ENCODE measurements around the gene PRIM2.
A peak's percentile ranks its signal among the peaks of the same experiment; 100 is the strongest.
"Not testable (repeated sequence)": the region's sequence is repeated elsewhere in the genome, so short reads cannot be mapped to it uniquely, and the experiment has no call there.

PRIM2 gene

GRCh38 chr6:57310095-57310816, 7.2 kb upstream of the PRIM2 start:
- DNase-seq, result not testable (repeated sequence)

- no peak for DNase-seq
These were observed 6.6 kb upstream of the PRIM2 start for GRCh38 chr6:57310817-57311157.

GRCh38 chr6:57311300-57312003, 6.0 kb upstream of the PRIM2 start:
- not testable (repeated sequence) for DNase-seq

GRCh38 chr6:57312004-57312345, 5.5 kb upstream of the PRIM2 start:
- DNase-seq, result no peak

- no peak for DNase-seq
These were observed 4.4 kb upstream of the PRIM2 start for GRCh38 chr6:57313009-57313408.

DNA sequence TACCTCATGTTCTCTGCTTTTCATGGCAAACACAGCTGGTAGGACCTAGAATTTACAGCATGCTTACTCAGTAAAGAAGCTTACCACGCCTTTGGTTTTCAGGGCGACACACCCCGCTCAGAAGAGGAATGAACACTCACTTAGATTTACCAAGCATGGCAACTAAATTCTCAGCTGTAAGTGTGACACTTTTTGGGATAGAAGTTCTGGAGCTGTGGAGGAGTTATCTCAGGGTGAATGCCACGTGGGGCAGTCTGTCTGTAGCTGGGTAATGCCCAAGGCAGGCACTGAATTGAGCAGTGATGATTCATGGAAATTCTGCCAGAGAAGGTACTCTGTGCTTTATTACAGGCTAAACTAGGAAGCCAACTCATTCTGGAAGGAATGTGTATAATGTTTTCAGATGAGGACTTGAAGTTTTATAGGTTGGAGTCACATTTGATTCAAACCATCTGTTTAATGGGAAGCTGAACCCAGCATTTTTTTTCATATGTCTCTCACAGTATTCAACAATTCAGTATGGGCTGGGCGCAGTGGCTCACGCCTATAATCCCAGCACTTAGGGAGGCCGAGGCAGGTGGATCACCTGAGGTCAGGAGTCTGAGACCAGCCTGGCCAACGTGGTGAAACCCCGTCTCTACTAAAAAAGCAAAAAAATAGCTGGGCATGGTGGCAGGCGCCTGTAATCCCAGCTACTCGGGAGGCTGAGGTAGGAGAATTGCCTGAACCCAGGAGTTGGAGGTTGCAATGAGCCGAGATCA, 3.5 kb upstream of the PRIM2 start:
- DNase-seq, result no peak

DNA sequence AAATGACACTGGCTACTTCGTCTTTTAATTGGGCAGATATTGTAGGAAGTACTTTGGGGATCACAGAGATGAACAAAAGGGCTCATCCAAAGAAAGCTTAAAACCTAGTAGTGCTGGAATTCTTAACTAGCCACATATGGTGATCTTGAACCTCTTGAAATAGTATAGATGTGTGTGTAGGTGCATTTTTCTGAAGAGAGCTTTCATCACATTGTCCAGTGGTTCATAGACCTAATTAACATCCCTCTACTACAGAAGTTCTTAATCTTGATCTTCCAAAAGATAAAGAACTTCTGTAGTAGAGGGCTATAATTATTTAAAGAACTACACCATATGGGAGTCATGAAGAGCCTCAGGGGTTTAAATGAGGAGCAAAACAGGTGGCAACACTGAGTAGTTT, 2.3 kb upstream of the PRIM2 start:
- DNase-seq, result no peak

DNA sequence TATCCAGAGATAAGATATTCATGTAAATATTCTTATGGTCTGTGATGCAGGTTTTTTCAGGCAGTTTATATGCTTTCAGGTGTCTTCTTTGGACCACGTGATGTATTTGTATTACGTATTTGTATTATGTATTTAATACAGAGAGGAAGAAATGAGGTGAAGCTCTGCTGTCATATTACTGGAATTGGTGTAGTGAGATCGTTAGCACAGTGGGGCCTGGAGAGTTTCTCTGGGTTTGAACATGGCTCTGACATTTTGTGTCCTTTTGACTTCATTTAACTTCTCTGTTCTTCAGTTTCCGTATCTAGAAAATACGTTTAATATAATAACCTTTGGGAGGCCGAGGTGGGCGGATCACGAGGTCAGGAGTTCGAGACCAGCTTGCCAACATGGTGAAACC, 1.6 kb upstream of the PRIM2 start:
- DNase-seq, result no peak

- DNase-seq, result peak; percentile 85
These were observed 810 bp upstream of the PRIM2 start for GRCh38 chr6:57316581-57317059.

DNA sequence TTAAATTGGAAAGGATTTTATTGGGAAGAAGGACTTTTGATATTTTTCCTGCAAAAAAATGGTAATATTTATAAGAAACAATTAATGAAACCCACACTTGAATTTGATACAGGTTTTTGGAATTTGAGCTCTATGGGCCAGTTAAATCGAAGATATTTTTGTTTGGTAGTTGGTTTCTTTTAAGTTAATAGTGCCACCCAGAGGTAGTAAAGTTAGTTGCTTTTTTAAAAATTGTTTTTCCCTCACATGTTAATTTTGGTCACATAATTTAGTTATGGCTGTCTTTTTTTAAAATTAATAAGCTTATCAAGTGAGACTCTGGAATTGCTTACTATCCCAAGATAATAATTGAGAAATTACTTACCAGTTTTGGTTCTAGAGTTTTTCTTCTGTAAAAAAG, 7.1 kb downstream of the PRIM2 start:
- no peak for DNase-seq

GRCh38 chr6:57327311-57327710, 9.9 kb downstream of the PRIM2 start:
- no peak for DNase-seq

DNA sequence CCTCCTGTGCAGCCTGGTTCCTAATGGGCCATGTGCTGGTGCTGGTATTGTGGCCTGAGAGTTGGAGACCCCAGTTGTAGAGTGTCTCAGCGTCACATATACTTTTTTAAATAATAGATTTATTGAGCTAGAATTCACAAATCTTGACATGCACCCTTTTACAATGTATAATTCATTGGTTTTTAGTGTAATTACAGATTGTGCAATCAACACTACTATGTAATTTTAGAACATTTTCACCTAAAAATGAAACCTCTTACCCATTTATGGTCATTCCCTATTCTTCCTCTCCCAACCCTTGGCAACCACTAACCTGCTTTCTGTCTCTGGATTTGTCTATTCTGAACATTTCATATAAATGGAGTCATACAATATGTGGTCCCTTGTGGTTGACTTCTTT, 10.6 kb downstream of the PRIM2 start:
- DNase-seq, result no peak

GRCh38 chr6:57329933-57330332, 12.5 kb downstream of the PRIM2 start:
- no peak for DNase-seq

DNA sequence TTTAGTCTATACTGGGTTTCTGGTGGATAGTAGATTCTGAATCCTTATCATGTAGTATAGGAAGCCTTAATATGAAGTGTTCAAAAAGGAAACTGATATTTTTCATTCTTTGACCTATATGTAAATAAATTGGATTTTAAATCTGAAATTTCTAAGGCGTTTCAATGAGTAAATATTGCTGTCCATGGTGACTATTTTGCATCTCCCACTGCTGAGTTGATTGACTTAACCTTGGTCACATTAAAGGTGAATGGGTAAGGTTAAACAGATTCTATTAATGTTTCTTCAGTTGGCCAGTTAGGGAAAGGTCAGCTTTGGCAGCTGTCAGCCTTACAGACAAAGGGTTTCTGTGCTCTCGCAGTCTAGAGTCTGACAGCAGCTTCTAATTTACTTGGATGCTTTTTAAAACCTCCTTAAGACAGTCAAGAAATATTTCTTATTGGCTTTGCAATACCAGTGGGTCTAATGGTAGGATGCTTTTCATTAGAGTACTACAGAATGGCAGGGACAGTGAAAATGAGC, 24.8 kb downstream of the PRIM2 start:
- no peak for DNase-seq

DNA sequence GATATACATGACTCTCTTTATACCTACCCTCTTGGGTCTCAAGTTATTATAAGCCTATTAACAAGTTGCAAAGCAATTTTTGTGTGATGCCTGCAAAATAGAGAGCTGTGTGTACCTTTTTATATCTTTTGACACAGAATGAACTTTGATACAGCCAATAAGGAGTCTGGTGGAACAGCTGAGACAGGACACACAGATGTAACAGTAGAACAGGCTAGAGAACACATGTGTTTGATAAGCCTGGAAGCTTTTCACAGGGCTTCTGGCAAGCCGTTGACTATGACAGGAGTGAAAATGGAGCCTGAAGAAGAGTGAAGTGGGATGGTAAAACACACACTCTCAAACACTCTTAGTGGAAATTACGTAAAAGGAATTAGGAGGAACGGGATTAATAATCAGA, 25.9 kb downstream of the PRIM2 start:
- DNase-seq, result not testable (repeated sequence)

DNA sequence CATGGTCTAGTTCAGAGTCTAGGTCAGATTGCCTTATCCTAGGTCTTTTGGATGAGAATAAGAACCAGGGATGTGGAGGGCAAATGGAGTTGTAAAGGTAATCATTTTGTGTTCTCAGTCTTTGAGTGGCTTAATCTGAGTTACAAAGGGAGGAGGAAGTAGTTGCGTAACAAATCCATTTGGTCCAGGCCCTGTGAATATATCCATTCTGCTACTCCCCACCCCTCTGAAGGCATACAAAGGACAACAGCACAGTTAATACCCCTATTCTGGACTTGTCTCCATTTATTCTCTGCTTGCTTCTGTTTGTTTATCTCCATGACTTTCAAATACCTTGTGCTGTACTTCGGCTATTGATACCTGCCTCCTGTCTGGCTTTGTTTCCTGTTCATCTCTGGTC, 29.3 kb downstream of the PRIM2 start:
- not testable (repeated sequence) for DNase-seq

GRCh38 chr6:57347597-57347996, 30.2 kb downstream of the PRIM2 start:
- not testable (repeated sequence) for DNase-seq

DNA sequence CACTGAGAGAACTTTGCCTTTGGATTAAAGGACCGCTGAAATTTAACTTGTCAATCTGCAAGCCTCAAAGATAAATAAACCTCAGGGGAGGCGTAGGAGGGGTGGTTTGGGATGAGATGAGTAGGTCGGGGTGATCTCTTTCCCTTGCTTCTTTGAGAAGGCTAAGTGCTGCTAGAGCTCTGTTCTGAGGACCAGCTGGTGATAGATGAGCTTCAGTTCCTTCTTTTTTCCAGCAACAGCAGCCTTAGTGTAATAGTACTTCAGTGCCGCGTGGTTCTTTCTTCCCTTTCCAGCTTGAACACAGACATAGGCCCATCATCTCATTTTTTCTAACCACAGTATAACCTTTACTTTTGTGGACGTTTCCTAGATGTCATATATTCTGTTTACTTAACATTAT, 33.0 kb downstream of the PRIM2 start:
- not testable (repeated sequence) for DNase-seq

GRCh38 chr6:57352596-57352995, 35.2 kb downstream of the PRIM2 start:
- not testable (repeated sequence) for DNase-seq

GRCh38 chr6:57358319-57358718, 40.9 kb downstream of the PRIM2 start:
- DNase-seq, result not testable (repeated sequence)

DNA sequence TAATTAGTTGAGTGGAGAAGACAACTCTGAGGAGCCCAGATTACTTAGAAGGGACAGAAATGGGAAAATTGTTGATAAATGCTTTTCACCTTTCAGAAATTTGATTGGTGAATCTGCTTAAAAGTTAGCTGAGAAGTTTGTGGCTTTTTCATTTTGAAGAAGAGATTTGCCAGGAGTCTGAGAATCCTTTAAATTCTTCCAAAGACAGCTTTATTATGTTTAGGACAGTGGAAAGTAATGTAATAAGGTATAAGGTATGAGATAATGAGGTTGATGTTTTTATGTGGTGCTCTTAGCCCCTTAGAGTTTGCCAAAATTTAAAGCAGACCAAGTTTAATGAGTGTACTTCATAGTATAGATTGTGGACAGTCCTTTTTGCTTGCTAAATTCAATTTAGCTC, 42.3 kb downstream of the PRIM2 start:
- not testable (repeated sequence) for DNase-seq

- not testable (repeated sequence) for DNase-seq
These were observed 44.9 kb downstream of the PRIM2 start for GRCh38 chr6:57362340-57362739.

DNA sequence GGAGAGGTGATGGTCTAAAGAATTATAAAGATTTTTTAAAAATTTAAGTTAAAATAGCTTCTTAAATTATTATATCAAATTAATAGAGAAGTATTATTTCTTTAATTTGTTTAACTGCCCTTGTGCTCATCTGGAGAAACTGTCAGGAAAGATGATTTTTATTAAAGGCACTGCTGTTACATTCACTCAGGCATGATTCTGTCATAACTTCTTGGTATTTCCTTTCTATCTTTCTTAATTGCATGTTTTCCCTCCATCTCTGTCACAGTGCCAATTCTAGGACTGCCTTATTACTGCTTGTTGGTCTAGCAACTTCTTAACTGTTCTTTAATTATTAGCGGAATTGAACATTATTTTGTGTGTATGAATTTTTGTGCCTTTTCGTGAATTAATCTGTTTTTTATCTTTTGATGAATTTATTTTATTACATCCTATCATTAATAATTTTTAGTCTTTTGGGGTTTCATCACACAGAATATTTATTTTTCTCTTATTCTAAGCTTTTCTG, 47.7 kb downstream of the PRIM2 start:
- not testable (repeated sequence) for DNase-seq

All from NCI-H510A (cell line).